Peyer's patch (tissue), 4 donors: ENCODE data around the gene PDLIM1. TPM values are rescaled to one million over a fixed set of nuclear protein-coding genes. Genes with fewer than 3 reads are reported as not detected.

Experiments used
- DNase-seq, 3 donors: peaks; one replicate each; pipeline ENCODE4 v3.0.0-alpha.2; 2017 to 2019
- H3K27ac ChIP-seq, 4 donors: fragments of 200-600 bp; sonication (generic); one replicate each; pipeline ENCODE4 v1.5.1; 2016 to 2019
- H3K27me3 ChIP-seq, 2 donors: fragments of 200-600 bp; sonication (generic); one replicate each; pipeline ENCODE4 v1.5.1; 2019
- H3K36me3 ChIP-seq, 3 donors: fragments of 200-600 bp; sonication (generic); one replicate each; pipeline ENCODE4 v1.5.1; 2016 to 2019
- H3K4me1 ChIP-seq, 4 donors: fragments of 200-600 bp; sonication (generic); one replicate each; pipeline ENCODE4 v1.5.1; 2016 to 2019
- H3K4me3 ChIP-seq, 4 donors: fragments of 200-600 bp; sonication (generic); 1 replicate in 3 of 4; 2 replicates in 1 of 4; pipeline ENCODE4 v1.5.1; 2016 to 2019; ENCODE audit warnings: mild to moderate bottlenecking in 1 of 4
- H3K9me3 ChIP-seq, 4 donors: fragments of 200-600 bp; sonication (generic); one replicate each; pipeline ENCODE4 v1.5.1; 2016 to 2019; ENCODE audit warnings: mild to moderate bottlenecking in 1 of 4
- POLR2A ChIP-seq, 2 donors: fragments of 450-650 bp; IDR thresholded peaks; one replicate each; pipeline ENCODE4 v1.5.1; 2017; ENCODE audit warnings: antibody characterized with exemption in 2 of 2, mild to moderate bottlenecking in 2 of 2, moderate library complexity in 2 of 2
- total RNA-seq, 4 donors: library from RNA; depleted of rRNA; stranded (reverse); fragments of >200 nt; gene quantifications; one replicate each; pipeline ENCODE4 v1.1.0, GENCODE V29; 2016
- TF ChIP-seq, protein P1 (sequence below), 6 experiments: fragments of 450-650 bp in 4 of 6; fragments of 200-600 bp in 2 of 6; sonication (generic) in 1 of 6; IDR thresholded peaks; one replicate each; pipeline ENCODE4 v1.5.1; 2017 to 2019; ENCODE audit warnings: antibody characterized with exemption in 6 of 6, mild to moderate bottlenecking in 3 of 6, moderate library complexity in 1 of 6

The PDLIM1 gene
- total RNA-seq, 4 donors from 2014 or later: 180 to 351 (median 240) TPM

DNA sequence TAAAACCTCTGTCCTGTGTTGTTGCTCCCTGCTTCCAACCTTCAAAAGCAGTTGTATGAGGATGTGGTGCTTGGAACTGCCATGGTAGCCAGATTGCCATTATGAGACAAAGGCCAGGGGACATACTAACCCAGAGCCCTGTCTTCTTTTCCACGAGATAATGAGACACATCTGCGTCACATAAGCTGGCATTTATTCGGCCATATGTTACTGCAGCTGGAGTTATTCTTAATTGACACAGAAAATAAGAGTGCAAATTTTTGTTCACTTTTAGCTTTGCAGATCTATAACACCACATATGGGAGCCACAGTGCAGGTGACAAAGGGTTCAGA is 15.5 kb upstream of the PDLIM1 start:
- H3K4me1 ChIP-seq: peaks cover 0 to 23% (median 0%) of the 10 kb centered on the region in 4 donors
- DNase-seq: no peak

GRCh38 chr10:95305606-95306317 is 15.0 kb upstream of the PDLIM1 start:
- H3K27me3 ChIP-seq: no peaks in the 10 kb centered on the region
- H3K9me3 ChIP-seq: no peaks in the 10 kb centered on the region
- no peaks in the 10 kb centered on the region for H3K36me3 ChIP-seq
- peak in 1 of 3 donors; percentile 29 for DNase-seq
- H3K4me3 ChIP-seq: no peak overlapping the region
- H3K4me1 ChIP-seq: peaks cover 0 to 20% (median 0%) of the 10 kb centered on the region in 4 donors
- no peak for TF ChIP-seq POLR2A (IDR thresholded peaks at IDR 0.05)
- TF ChIP-seq, protein P1, sequence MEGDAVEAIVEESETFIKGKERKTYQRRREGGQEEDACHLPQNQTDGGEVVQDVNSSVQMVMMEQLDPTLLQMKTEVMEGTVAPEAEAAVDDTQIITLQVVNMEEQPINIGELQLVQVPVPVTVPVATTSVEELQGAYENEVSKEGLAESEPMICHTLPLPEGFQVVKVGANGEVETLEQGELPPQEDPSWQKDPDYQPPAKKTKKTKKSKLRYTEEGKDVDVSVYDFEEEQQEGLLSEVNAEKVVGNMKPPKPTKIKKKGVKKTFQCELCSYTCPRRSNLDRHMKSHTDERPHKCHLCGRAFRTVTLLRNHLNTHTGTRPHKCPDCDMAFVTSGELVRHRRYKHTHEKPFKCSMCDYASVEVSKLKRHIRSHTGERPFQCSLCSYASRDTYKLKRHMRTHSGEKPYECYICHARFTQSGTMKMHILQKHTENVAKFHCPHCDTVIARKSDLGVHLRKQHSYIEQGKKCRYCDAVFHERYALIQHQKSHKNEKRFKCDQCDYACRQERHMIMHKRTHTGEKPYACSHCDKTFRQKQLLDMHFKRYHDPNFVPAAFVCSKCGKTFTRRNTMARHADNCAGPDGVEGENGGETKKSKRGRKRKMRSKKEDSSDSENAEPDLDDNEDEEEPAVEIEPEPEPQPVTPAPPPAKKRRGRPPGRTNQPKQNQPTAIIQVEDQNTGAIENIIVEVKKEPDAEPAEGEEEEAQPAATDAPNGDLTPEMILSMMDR (IDR thresholded peaks at IDR 0.05): no peak
- no peak overlapping the region for H3K27ac ChIP-seq

More for the DNA sequence above, 15.5 kb upstream of the PDLIM1 start:
- TF ChIP-seq, protein P1 (IDR thresholded peaks at IDR 0.05): no peak
- TF ChIP-seq POLR2A (IDR thresholded peaks at IDR 0.05): no peak
- no peaks in the 10 kb centered on the region for H3K9me3 ChIP-seq
- H3K27me3 ChIP-seq: no peaks in the 10 kb centered on the region
- no peak overlapping the region for H3K4me3 ChIP-seq
- H3K36me3 ChIP-seq: no peaks in the 10 kb centered on the region
- no peak overlapping the region for H3K27ac ChIP-seq

GRCh38 chr10:95304976-95305375 is 14.2 kb upstream of the PDLIM1 start:
- no peaks in the 10 kb centered on the region for H3K36me3 ChIP-seq
- no peak for TF ChIP-seq POLR2A (IDR thresholded peaks at IDR 0.05)
- TF ChIP-seq, protein P1 (IDR thresholded peaks at IDR 0.05): no peak
- H3K27ac ChIP-seq: no peak overlapping the region
- no peak for DNase-seq
- no peak overlapping the region for H3K4me3 ChIP-seq
- H3K4me1 ChIP-seq: peaks cover 0 to 12% (median 0%) of the 10 kb centered on the region in 4 donors
- no peaks in the 10 kb centered on the region for H3K27me3 ChIP-seq
- H3K9me3 ChIP-seq: no peaks in the 10 kb centered on the region

- DNase-seq: peak in 1 of 3 donors; percentile 7
- H3K4me1 ChIP-seq: peaks cover 0 to 11% (median 0%) of the 10 kb centered on the region in 4 donors
- no peaks in the 10 kb centered on the region for H3K27me3 ChIP-seq
- no peak overlapping the region for H3K27ac ChIP-seq
- no peaks in the 10 kb centered on the region for H3K36me3 ChIP-seq
- TF ChIP-seq, protein P1 (IDR thresholded peaks at IDR 0.05): no peak
- no peak for TF ChIP-seq POLR2A (IDR thresholded peaks at IDR 0.05)
- H3K4me3 ChIP-seq: no peak overlapping the region
- H3K9me3 ChIP-seq: no peaks in the 10 kb centered on the region
Measured at GRCh38 chr10:95304463-95304862, 13.7 kb upstream of the PDLIM1 start.

GRCh38 chr10:95303950-95304349 is 13.1 kb upstream of the PDLIM1 start:
- H3K4me3 ChIP-seq: no peak overlapping the region
- peaks cover 0 to 7% (median 0%) of the 10 kb centered on the region in 4 donors for H3K4me1 ChIP-seq
- H3K27me3 ChIP-seq: no peaks in the 10 kb centered on the region
- no peaks in the 10 kb centered on the region for H3K9me3 ChIP-seq
- no peaks in the 10 kb centered on the region for H3K36me3 ChIP-seq
- peak in 1 of 3 donors; percentile 45 for DNase-seq
- H3K27ac ChIP-seq: no peak overlapping the region
- TF ChIP-seq, protein P1 (IDR thresholded peaks at IDR 0.05): no peak
- TF ChIP-seq POLR2A (IDR thresholded peaks at IDR 0.05): no peak
